ENCODE results near the gene ITPR1.
"Not testable (repeated sequence)": the region's sequence is repeated elsewhere in the genome, so short reads cannot be mapped to it uniquely, and the experiment has no call there.

Gene ITPR1

GRCh38 chr3:4593014-4593413 is 99.9 kb downstream of the ITPR1 start:
- Mint-ChIP-seq H3K27ac (no peak overlapping the region), H3K4me3 (no peak overlapping the region), H3K9me3 (no peaks in the 10 kb centered on the region), H3K36me3 (ENCODE audit: low read depth) (peaks cover 41% of the 10 kb centered on the region), H3K4me1 (ENCODE audit: low read depth) (peaks cover 69% of the 10 kb centered on the region), H3K27me3 (no peaks in the 10 kb centered on the region)

- H3K9me3 Mint-ChIP-seq = no peaks in the 10 kb centered on the region
- H3K4me3 Mint-ChIP-seq = no peak overlapping the region
- H3K36me3 Mint-ChIP-seq (ENCODE audit: low read depth) = peaks cover 32% of the 10 kb centered on the region
- H3K27me3 Mint-ChIP-seq = no peaks in the 10 kb centered on the region
- peak overlapping the region; percentile 47 for H3K27ac Mint-ChIP-seq
- H3K4me1 Mint-ChIP-seq (ENCODE audit: low read depth) = peaks cover 62% of the 10 kb centered on the region
Measured at GRCh38 chr3:4595710-4596113, 102.6 kb downstream of the ITPR1 start.

- Mint-ChIP-seq H3K4me3 (no peak overlapping the region), H3K27me3 (no peaks in the 10 kb centered on the region), H3K9me3 (no peaks in the 10 kb centered on the region), H3K4me1 (ENCODE audit: low read depth) (peaks cover 62% of the 10 kb centered on the region), H3K36me3 (ENCODE audit: low read depth) (peaks cover 28% of the 10 kb centered on the region), H3K27ac (no peak overlapping the region)
Measured at GRCh38 chr3:4596612-4597011, 103.5 kb downstream of the ITPR1 start.

GRCh38 chr3:4597208-4597985 is 104.2 kb downstream of the ITPR1 start:
- H3K4me3 Mint-ChIP-seq = no peak overlapping the region
- H3K36me3 Mint-ChIP-seq (ENCODE audit: low read depth) = peaks cover 20% of the 10 kb centered on the region
- no peaks in the 10 kb centered on the region for H3K9me3 Mint-ChIP-seq
- H3K27me3 Mint-ChIP-seq = no peaks in the 10 kb centered on the region
- H3K4me1 Mint-ChIP-seq (ENCODE audit: low read depth) = peaks cover 64% of the 10 kb centered on the region
- peak overlapping the region; percentile 12 for H3K27ac Mint-ChIP-seq

GRCh38 chr3:4598232-4598631 is 105.1 kb downstream of the ITPR1 start:
- not testable (repeated sequence) for H3K27ac Mint-ChIP-seq, H3K27me3 Mint-ChIP-seq, H3K4me3 Mint-ChIP-seq, H3K9me3 Mint-ChIP-seq
- Mint-ChIP-seq H3K4me1 (ENCODE audit: low read depth) (peaks cover 71% of the 10 kb centered on the region), H3K36me3 (ENCODE audit: low read depth) (peaks cover 20% of the 10 kb centered on the region)

GRCh38 chr3:4599612-4600011 is 106.5 kb downstream of the ITPR1 start:
- no peak overlapping the region for H3K27ac Mint-ChIP-seq
- H3K4me3 Mint-ChIP-seq = no peak overlapping the region
- H3K36me3 Mint-ChIP-seq (ENCODE audit: low read depth) = peaks cover 22% of the 10 kb centered on the region
- H3K4me1 Mint-ChIP-seq (ENCODE audit: low read depth) = peaks cover 75% of the 10 kb centered on the region
- H3K27me3 Mint-ChIP-seq = no peaks in the 10 kb centered on the region
- H3K9me3 Mint-ChIP-seq = no peaks in the 10 kb centered on the region

- Mint-ChIP-seq H3K9me3 (no peaks in the 10 kb centered on the region), H3K27me3 (no peaks in the 10 kb centered on the region), H3K27ac (no peak overlapping the region), H3K36me3 (ENCODE audit: low read depth) (peaks cover 19% of the 10 kb centered on the region), H3K4me3 (no peak overlapping the region), H3K4me1 (ENCODE audit: low read depth) (peaks cover 66% of the 10 kb centered on the region)
Measured at GRCh38 chr3:4600493-4600892, 107.3 kb downstream of the ITPR1 start.

GRCh38 chr3:4601892-4602291 is 108.7 kb downstream of the ITPR1 start:
- Mint-ChIP-seq H3K36me3 (ENCODE audit: low read depth) (peaks cover 23% of the 10 kb centered on the region), H3K27ac (no peak overlapping the region), H3K27me3 (no peaks in the 10 kb centered on the region), H3K9me3 (no peaks in the 10 kb centered on the region), H3K4me3 (no peak overlapping the region), H3K4me1 (ENCODE audit: low read depth) (peaks cover 60% of the 10 kb centered on the region)

- no peaks in the 10 kb centered on the region for H3K27me3 Mint-ChIP-seq
- H3K36me3 Mint-ChIP-seq (ENCODE audit: low read depth) = peaks cover 28% of the 10 kb centered on the region
- H3K4me1 Mint-ChIP-seq (ENCODE audit: low read depth) = peaks cover 44% of the 10 kb centered on the region
- H3K27ac Mint-ChIP-seq = no peak overlapping the region
- no peak overlapping the region for H3K4me3 Mint-ChIP-seq
- no peaks in the 10 kb centered on the region for H3K9me3 Mint-ChIP-seq
Measured at GRCh38 chr3:4604693-4605092, 111.5 kb downstream of the ITPR1 start.

GRCh38 chr3:4606911-4607310 is 113.8 kb downstream of the ITPR1 start:
- peaks cover 14% of the 10 kb centered on the region for H3K36me3 Mint-ChIP-seq (ENCODE audit: low read depth)
- peaks cover 26% of the 10 kb centered on the region for H3K4me1 Mint-ChIP-seq (ENCODE audit: low read depth)
- H3K9me3 Mint-ChIP-seq = no peaks in the 10 kb centered on the region
- H3K27ac Mint-ChIP-seq = no peak overlapping the region
- no peaks in the 10 kb centered on the region for H3K27me3 Mint-ChIP-seq
- H3K4me3 Mint-ChIP-seq = no peak overlapping the region

GRCh38 chr3:4613366-4613765 is 120.2 kb downstream of the ITPR1 start:
- Mint-ChIP-seq H3K36me3 (ENCODE audit: low read depth) (peaks cover 17% of the 10 kb centered on the region), H3K27ac (no peak overlapping the region), H3K4me3 (no peak overlapping the region), H3K9me3 (no peaks in the 10 kb centered on the region), H3K27me3 (no peaks in the 10 kb centered on the region), H3K4me1 (ENCODE audit: low read depth) (peaks cover 9% of the 10 kb centered on the region)

GRCh38 chr3:4614070-4614469 is 120.9 kb downstream of the ITPR1 start:
- peaks cover 16% of the 10 kb centered on the region for H3K36me3 Mint-ChIP-seq (ENCODE audit: low read depth)
- H3K27ac Mint-ChIP-seq = no peak overlapping the region
- no peaks in the 10 kb centered on the region for H3K27me3 Mint-ChIP-seq
- no peaks in the 10 kb centered on the region for H3K9me3 Mint-ChIP-seq
- no peak overlapping the region for H3K4me3 Mint-ChIP-seq
- H3K4me1 Mint-ChIP-seq (ENCODE audit: low read depth) = peaks cover 14% of the 10 kb centered on the region

GRCh38 chr3:4614927-4615326 is 121.8 kb downstream of the ITPR1 start:
- peaks cover 21% of the 10 kb centered on the region for H3K4me1 Mint-ChIP-seq (ENCODE audit: low read depth)
- no peaks in the 10 kb centered on the region for H3K27me3 Mint-ChIP-seq
- no peaks in the 10 kb centered on the region for H3K9me3 Mint-ChIP-seq
- no peak overlapping the region for H3K27ac Mint-ChIP-seq
- H3K4me3 Mint-ChIP-seq = no peak overlapping the region
- H3K36me3 Mint-ChIP-seq (ENCODE audit: low read depth) = peaks cover 11% of the 10 kb centered on the region

- Mint-ChIP-seq H3K4me1 (ENCODE audit: low read depth) (peaks cover 28% of the 10 kb centered on the region), H3K27ac (peak overlapping the region; percentile 23), H3K9me3 (peaks cover 2% of the 10 kb centered on the region), H3K36me3 (ENCODE audit: low read depth) (peaks cover 16% of the 10 kb centered on the region), H3K4me3 (no peak overlapping the region), H3K27me3 (no peaks in the 10 kb centered on the region)
Measured at GRCh38 chr3:4615750-4616149, 122.6 kb downstream of the ITPR1 start.

- H3K27ac Mint-ChIP-seq = no peak overlapping the region
- no peaks in the 10 kb centered on the region for H3K27me3 Mint-ChIP-seq
Measured at GRCh38 chr3:4623421-4623999, 130.4 kb downstream of the ITPR1 start.

More at GRCh38 chr3:4623421-4623999, 130.4 kb downstream of the ITPR1 start:
- Mint-ChIP-seq H3K36me3 (ENCODE audit: low read depth) (peaks cover 22% of the 10 kb centered on the region), H3K9me3 (peaks cover 4% of the 10 kb centered on the region), H3K4me3 (no peak overlapping the region), H3K4me1 (ENCODE audit: low read depth) (peaks cover 20% of the 10 kb centered on the region)
